ENCODE measurements around the gene RAPGEF4.

- no peak for TF ChIP-seq POLR2AphosphoS5 (IDR thresholded peaks at IDR 0.05; ENCODE audit: low read depth, low read length)
- TF ChIP-seq REST (IDR thresholded peaks at IDR 0.05; ENCODE audit: insufficient read depth in 1 of 2, low read depth in 2 of 2, low read length in 2 of 2) = no peak
These were observed 195.7 kb downstream of the RAPGEF4 start for GRCh38 chr2:172931256-172931894.
